Lower leg skin (tissue), 3 donors: ENCODE data around the gene SP1.

Experiments used
- CTCF ChIP-seq, 3 donors: fragments of 450-650 bp; IDR thresholded peaks; one replicate each; pipeline ENCODE4 v1.5.1; 2016; ENCODE audit warnings: antibody characterized with exemption in 3 of 3, mild to moderate bottlenecking in 3 of 3, moderate library complexity in 2 of 3
- POLR2A ChIP-seq, 2 donors: fragments of 450-650 bp; IDR thresholded peaks; one replicate each; pipeline ENCODE4 v1.6.1; 2016 to 2017; ENCODE audit warnings: antibody characterized with exemption in 2 of 2, mild to moderate bottlenecking in 1 of 2, moderate library complexity in 1 of 2

- TF ChIP-seq CTCF (IDR thresholded peaks at IDR 0.05) (no peak), POLR2A (IDR thresholded peaks at IDR 0.05) (no peak)
Measured at GRCh38 chr12:53450936-53451335, 71.0 kb downstream of the SP1 start.
